Measurements from ENCODE around the gene LMCD1. TPM values are rescaled to one million over a fixed set of nuclear protein-coding genes. Genes with fewer than 3 reads are reported as not detected.

Gene LMCD1
- total and polyA plus RNA-seq, 2 experiments from 2014 or later: 21.8 to 35.3 TPM

DNA sequence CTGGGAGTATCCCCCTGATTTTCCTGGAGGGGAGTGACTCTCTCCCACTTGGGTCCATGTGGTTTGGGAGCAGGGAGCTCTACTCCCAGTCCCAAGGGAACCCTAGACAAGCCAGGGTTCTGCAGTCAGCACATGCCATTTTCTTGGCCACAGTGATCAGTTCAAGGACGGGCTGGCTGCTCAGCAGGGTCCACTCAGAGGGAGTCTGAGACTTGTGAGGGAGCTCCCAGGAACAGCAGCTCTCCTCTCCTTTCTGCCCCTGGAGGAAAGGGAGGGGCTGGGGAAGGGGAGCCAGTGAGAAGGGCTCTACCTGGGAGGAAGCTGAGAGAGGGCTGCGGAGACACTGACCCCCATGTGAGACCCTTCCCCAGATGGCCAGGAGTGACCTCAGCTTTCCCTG lies 29.1 kb upstream of the LMCD1 start:
- ATAC-seq (peak; percentile 87), DNase-seq (ENCODE audit: low spot score) (peak; percentile 14)
- H3K27ac Mint-ChIP-seq: no peak overlapping the region

More for the DNA sequence above, 29.1 kb upstream of the LMCD1 start:
- no peaks in the 10 kb centered on the region for H3F3A ChIP-seq (replicated peaks; ENCODE audit: low read depth)
- H4K20me1 ChIP-seq (replicated peaks; ENCODE audit: insufficient read depth): no peaks in the 10 kb centered on the region
- no peaks in the 10 kb centered on the region for H3K27me3 ChIP-seq (ENCODE audit: insufficient read depth)
- Mint-ChIP-seq H3K9me3 (no peaks in the 10 kb centered on the region), H3K27me3 (ENCODE audit: insufficient read depth, low read depth, poor library complexity) (no peaks in the 10 kb centered on the region), H3K4me1 (no peaks in the 10 kb centered on the region; the same call in 2 of the 3 replicates), H3K4me3 (no peak overlapping the region), H3K36me3 (ENCODE audit: low read depth) (no peaks in the 10 kb centered on the region)
- H3K36me3 ChIP-seq (ENCODE audit: insufficient read depth): no peaks in the 10 kb centered on the region
- no peak for TF ChIP-seq STAT1 (IDR thresholded peaks at IDR 0.05; ENCODE audit: unreplicated experiment)
- TF ChIP-seq, protein P1, sequence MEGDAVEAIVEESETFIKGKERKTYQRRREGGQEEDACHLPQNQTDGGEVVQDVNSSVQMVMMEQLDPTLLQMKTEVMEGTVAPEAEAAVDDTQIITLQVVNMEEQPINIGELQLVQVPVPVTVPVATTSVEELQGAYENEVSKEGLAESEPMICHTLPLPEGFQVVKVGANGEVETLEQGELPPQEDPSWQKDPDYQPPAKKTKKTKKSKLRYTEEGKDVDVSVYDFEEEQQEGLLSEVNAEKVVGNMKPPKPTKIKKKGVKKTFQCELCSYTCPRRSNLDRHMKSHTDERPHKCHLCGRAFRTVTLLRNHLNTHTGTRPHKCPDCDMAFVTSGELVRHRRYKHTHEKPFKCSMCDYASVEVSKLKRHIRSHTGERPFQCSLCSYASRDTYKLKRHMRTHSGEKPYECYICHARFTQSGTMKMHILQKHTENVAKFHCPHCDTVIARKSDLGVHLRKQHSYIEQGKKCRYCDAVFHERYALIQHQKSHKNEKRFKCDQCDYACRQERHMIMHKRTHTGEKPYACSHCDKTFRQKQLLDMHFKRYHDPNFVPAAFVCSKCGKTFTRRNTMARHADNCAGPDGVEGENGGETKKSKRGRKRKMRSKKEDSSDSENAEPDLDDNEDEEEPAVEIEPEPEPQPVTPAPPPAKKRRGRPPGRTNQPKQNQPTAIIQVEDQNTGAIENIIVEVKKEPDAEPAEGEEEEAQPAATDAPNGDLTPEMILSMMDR (conservative IDR thresholded peaks at IDR 0.05; ENCODE audit: low read depth in 2 of 2): no peak
- no peak for TF ChIP-seq ZNF331 (CRISPR knock-in tag; IDR thresholded peaks at IDR 0.05; ENCODE audit: low read depth)
- TF ChIP-seq ZNF114 (CRISPR knock-in tag; IDR thresholded peaks at IDR 0.05): no peak
- no peak for TF ChIP-seq NANOG (IDR thresholded peaks at IDR 0.05; ENCODE audit: borderline replicate concordance)
- TF ChIP-seq, protein P2, sequence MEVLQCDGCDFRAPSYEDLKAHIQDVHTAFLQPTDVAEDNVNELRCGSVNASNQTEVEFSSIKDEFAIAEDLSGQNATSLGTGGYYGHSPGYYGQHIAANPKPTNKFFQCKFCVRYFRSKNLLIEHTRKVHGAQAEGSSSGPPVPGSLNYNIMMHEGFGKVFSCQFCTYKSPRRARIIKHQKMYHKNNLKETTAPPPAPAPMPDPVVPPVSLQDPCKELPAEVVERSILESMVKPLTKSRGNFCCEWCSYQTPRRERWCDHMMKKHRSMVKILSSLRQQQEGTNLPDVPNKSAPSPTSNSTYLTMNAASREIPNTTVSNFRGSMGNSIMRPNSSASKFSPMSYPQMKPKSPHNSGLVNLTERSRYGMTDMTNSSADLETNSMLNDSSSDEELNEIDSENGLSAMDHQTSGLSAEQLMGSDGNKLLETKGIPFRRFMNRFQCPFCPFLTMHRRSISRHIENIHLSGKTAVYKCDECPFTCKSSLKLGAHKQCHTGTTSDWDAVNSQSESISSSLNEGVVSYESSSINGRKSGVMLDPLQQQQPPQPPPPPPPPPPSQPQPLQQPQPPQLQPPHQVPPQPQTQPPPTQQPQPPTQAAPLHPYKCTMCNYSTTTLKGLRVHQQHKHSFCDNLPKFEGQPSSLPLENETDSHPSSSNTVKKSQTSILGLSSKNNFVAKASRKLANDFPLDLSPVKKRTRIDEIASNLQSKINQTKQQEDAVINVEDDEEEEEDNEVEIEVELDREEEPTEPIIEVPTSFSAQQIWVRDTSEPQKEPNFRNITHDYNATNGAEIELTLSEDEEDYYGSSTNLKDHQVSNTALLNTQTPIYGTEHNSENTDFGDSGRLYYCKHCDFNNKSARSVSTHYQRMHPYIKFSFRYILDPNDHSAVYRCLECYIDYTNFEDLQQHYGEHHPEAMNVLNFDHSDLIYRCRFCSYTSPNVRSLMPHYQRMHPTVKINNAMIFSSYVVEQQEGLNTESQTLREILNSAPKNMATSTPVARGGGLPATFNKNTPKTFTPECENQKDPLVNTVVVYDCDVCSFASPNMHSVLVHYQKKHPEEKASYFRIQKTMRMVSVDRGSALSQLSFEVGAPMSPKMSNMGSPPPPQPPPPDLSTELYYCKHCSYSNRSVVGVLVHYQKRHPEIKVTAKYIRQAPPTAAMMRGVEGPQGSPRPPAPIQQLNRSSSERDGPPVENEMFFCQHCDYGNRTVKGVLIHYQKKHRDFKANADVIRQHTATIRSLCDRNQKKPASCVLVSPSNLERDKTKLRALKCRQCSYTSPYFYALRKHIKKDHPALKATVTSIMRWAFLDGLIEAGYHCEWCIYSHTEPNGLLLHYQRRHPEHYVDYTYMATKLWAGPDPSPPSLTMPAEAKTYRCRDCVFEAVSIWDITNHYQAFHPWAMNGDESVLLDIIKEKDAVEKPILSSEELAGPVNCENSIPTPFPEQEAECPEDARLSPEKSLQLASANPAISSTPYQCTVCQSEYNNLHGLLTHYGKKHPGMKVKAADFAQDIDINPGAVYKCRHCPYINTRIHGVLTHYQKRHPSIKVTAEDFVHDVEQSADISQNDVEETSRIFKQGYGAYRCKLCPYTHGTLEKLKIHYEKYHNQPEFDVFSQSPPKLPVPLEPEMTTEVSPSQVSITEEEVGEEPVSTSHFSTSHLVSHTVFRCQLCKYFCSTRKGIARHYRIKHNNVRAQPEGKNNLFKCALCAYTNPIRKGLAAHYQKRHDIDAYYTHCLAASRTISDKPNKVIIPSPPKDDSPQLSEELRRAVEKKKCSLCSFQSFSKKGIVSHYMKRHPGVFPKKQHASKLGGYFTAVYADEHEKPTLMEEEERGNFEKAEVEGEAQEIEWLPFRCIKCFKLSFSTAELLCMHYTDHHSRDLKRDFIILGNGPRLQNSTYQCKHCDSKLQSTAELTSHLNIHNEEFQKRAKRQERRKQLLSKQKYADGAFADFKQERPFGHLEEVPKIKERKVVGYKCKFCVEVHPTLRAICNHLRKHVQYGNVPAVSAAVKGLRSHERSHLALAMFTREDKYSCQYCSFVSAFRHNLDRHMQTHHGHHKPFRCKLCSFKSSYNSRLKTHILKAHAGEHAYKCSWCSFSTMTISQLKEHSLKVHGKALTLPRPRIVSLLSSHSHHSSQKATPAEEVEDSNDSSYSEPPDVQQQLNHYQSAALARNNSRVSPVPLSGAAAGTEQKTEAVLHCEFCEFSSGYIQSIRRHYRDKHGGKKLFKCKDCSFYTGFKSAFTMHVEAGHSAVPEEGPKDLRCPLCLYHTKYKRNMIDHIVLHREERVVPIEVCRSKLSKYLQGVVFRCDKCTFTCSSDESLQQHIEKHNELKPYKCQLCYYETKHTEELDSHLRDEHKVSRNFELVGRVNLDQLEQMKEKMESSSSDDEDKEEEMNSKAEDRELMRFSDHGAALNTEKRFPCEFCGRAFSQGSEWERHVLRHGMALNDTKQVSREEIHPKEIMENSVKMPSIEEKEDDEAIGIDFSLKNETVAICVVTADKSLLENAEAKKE (CRISPR knock-in tag; IDR thresholded peaks at IDR 0.05): no peak
- no peak for TF ChIP-seq JUNB (IDR thresholded peaks at IDR 0.05; ENCODE audit: unreplicated experiment)
- TF ChIP-seq POLR2AphosphoS5 (IDR thresholded peaks at IDR 0.05; ENCODE audit: low read depth): no peak
- TF ChIP-seq, protein P3, sequence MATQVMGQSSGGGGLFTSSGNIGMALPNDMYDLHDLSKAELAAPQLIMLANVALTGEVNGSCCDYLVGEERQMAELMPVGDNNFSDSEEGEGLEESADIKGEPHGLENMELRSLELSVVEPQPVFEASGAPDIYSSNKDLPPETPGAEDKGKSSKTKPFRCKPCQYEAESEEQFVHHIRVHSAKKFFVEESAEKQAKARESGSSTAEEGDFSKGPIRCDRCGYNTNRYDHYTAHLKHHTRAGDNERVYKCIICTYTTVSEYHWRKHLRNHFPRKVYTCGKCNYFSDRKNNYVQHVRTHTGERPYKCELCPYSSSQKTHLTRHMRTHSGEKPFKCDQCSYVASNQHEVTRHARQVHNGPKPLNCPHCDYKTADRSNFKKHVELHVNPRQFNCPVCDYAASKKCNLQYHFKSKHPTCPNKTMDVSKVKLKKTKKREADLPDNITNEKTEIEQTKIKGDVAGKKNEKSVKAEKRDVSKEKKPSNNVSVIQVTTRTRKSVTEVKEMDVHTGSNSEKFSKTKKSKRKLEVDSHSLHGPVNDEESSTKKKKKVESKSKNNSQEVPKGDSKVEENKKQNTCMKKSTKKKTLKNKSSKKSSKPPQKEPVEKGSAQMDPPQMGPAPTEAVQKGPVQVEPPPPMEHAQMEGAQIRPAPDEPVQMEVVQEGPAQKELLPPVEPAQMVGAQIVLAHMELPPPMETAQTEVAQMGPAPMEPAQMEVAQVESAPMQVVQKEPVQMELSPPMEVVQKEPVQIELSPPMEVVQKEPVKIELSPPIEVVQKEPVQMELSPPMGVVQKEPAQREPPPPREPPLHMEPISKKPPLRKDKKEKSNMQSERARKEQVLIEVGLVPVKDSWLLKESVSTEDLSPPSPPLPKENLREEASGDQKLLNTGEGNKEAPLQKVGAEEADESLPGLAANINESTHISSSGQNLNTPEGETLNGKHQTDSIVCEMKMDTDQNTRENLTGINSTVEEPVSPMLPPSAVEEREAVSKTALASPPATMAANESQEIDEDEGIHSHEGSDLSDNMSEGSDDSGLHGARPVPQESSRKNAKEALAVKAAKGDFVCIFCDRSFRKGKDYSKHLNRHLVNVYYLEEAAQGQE (IDR thresholded peaks at IDR 0.05; ENCODE audit: unreplicated experiment): no peak
- TF ChIP-seq EZH2phosphoT487 (IDR thresholded peaks at IDR 0.05; ENCODE audit: unreplicated experiment): no peak
- no peak overlapping the region for H3K4me2 ChIP-seq
- no peaks in the 10 kb centered on the region for H3K4me1 ChIP-seq (ENCODE audit: insufficient read depth)
- peaks cover 5% of the 10 kb centered on the region for H3K9me2 ChIP-seq (ENCODE audit: insufficient read depth)
- no peaks in the 10 kb centered on the region for H3K79me2 ChIP-seq (replicated peaks; ENCODE audit: insufficient read depth)
- no peak overlapping the region for H3K4me3 ChIP-seq
- H2AFZ ChIP-seq: no peak overlapping the region
- no peak overlapping the region for H3K27ac ChIP-seq (ENCODE audit: low read depth)

Data from GM23338 (cell line).